Non-pigmented ciliary epithelial cell (primary cell): ENCODE measurements around the gene OR3A1.
"Not testable (repeated sequence)": the region's sequence is repeated elsewhere in the genome, so short reads cannot be mapped to it uniquely, and the experiment has no call there.

ENCODE experiments used
- DNase-seq: peaks from one replicate; pipeline ENCODE4 v3.0.0-alpha.2; 2010; ENCODE audit warnings: low read depth

OR3A1 gene

GRCh38 chr17:3298260-3298659 lies at the start of gene OR3A1:
OR3A1 (minus strand) TSS chr17:3298360; CDS start chr17:3292582, 5,778 bp downstream.
- no peak for DNase-seq

DNA sequence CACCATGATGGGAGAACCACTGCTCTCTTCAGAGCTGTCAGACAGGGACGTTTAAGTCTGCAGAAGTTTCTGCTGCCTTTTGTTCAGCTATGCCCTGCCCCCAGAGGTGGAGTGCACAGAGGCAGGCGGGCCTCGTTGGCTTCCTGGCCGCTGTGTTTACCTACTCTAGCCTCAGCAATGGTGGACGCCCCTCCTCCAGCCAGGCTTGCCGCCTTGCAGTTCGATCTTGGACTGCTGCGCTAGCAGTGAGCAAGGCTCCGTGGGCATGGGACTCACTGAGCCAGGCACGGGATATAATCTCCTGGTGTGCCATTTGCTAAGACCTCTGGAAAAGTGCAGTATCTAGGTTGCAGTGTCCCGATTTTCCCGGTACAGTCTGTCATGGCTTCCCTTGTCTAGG lies 44.6 kb upstream of the OR3A1 start:
- not testable (repeated sequence) for DNase-seq

DNA sequence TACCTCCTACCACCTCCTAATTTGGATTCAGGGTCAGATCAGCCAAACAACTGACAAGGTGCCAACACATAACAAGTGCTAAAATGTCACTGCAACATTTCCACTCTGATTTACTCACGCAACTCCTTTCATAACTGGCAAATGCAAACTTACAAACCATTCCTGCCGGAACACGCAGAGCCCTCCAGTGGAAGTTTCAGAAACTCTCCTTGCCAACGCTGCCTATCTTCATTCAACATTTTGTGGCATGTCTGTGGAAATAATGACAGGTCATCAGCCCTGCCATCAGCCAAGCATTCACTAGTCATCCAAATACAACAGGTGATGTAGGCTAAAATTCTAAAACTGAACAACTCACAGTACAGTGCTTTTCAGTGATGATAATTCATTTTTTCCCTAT lies 37.7 kb upstream of the OR3A1 start:
- DNase-seq: no peak

DNA sequence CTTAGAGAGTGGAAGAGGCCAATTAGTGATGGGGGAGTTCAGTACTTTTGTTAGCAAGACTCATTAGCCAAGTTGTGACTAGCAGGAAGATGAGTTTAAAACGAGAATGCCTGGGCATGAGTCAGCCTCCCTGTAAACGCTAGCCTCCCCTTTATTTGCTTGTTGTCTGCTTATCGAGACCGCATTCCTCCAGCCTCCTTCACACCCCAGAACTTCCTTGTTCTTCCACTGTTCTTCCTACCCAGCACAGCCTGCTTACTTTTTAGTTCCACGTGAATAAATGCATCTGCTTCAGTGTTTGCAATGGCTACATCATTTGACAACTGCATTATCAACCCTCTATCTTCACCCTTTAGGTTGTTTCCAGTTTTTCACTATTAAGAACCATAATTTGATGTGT lies 20.2 kb upstream of the OR3A1 start:
- no peak for DNase-seq

- no peak for DNase-seq
Observed at GRCh38 chr17:3316836-3317235, 18.7 kb upstream of the OR3A1 start.

DNA sequence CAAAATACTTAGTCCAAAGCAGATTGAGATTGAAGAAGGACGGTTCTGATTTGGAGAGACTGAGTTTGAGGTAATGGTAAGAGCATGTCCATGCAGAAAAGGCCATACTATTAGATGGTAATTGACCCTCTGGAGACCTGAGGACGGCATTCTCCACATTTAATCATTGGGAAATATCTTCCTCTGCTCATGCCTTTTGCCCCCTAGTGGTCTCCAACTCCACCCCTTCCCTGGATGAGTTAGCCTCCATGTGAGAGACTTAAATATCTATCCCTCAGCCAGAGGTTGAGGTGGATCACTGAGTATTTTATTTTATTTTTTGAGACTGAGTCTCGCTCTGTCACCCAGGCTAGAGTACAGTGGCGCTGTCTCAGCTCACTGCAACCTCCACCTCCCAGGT lies 10.4 kb upstream of the OR3A1 start:
- DNase-seq: no peak

- DNase-seq: no peak
Observed at GRCh38 chr17:3295632-3296031, 2.5 kb downstream of the OR3A1 start.

- DNase-seq: not testable (repeated sequence)
Observed at GRCh38 chr17:3293548-3293947, 4.6 kb downstream of the OR3A1 start.

- no peak for DNase-seq
Observed at GRCh38 chr17:3282901-3283300, 15.3 kb downstream of the OR3A1 start.

DNA sequence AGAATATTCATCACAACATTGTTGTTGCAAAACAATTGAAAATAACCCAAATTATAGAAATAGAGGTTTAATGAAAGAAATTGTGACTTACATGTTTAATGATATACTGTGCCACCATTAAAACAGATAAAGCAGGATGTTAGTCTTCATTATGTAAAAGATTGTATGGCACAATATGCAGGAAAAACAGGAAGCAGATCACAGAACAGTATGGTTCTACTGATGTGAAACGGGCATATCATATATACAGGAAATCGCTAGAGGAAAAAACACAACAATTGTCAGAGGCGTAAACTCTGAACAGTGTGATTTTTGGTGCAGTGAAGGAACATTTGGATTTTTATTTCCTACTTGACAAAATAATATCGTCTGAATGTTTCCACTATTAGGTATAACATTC lies 22.0 kb downstream of the OR3A1 start:
- DNase-seq: no peak

GRCh38 chr17:3271072-3271848 lies 26.9 kb downstream of the OR3A1 start:
- no peak for DNase-seq

DNA sequence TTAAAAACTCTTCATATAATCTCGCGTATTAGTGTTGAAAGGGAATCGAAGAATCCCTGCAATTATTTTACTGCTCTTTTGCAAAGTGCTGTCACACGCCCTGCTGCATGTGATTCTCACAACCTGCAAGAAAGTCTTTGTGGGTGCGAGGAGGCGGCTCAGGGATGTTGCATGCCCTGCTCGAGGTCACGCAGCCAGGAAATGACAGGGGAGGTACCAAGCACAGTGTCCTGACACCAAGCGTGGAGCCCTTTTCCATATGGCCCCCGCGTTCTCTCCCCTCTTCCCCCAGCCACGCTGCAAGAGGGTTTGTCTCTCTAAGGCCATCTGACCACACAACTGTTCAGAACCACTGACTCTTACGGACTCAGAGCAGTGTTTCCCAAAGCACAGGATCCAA lies 37.6 kb downstream of the OR3A1 start:
- DNase-seq: no peak

GRCh38 chr17:3260163-3260562 lies 38.0 kb downstream of the OR3A1 start:
- DNase-seq: no peak

DNA sequence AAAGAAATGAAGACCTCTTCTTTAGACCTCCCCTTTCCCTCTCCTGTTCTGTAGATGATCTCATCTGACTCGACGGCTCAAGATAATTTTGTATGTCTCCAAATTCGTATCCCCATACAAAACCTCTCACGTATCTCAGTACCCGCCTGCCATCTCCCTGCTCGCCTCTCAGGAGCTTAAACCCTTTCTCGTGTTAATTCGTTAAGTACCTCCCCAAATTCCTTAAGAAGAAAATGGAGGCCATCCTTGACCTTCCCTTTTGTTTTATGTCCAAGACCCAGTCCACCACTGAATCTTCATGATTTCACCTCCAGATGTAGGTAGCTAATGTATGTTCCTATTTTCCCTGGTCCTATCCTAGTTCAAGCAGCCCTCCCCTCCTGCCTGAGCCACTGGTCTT lies 41.6 kb downstream of the OR3A1 start:
- no peak for DNase-seq

DNA sequence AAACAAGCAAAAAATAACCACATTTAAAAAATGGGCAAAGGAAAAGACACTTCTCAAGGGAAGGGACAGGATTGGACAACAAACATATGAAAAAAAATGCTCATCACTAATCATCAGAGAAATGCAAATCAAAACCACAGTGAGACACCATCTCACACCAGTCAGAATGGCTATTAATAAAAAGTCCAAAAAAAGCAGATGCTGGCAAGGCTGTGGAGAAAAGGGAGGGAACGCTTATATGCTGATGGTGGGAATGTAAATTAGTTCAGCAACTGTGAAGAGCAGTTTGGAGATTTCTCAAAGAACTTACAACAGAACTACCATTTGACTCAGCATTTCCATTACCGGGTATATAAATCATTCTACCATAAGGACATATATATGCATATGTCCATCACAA lies 49.1 kb downstream of the OR3A1 start:
- not testable (repeated sequence) for DNase-seq

DNA sequence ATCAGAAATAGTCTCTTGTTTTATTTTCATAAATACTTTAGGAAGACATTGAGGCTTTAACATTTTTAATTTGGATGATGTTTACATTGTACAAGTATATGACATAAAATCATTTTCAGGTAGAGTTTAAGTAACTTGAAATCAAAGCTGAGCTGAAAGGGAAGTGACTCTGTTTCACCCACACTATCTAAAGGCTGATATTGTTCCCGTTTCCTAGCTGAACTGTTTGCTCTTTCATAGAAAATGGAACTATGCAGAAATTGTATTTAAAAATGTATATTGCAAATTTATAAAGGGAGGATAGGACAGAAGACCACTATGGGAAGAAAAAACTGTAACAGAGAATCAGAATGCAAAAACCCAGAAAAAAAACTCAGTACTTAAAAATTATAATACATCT lies 53.3 kb downstream of the OR3A1 start:
- DNase-seq: not testable (repeated sequence)

DNA sequence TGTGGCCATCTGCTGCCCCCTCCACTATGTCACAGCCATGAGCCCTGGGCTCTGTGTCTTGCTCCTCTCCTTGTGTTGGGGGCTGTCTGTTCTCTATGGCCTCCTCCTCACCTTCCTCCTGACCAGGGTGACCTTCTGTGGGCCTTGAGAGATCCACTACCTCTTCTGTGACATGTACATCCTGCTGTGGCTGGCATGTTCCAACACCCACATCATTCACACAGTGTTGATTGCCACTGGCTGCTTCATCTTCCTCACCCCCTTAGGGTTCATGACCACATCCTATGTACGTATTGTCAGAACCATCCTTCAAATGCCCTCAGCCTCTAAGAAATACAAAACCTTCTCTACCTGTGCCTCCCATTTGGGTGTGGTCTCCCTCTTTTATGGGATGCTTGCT lies 57.1 kb downstream of the OR3A1 start:
- DNase-seq: not testable (repeated sequence)
